Muscle of leg (tissue), 11 donors: ENCODE results near the gene FRY. TPM values are rescaled to one million over a fixed set of nuclear protein-coding genes. Genes with fewer than 3 reads are reported as not detected.

Source experiments
- DNase-seq: peaks from one replicate; pipeline ENCODE4 v3.0.0; 2013
- H3K27ac ChIP-seq: one replicate; pipeline ENCODE4 v1.5.1; 2013; ENCODE audit warnings: mild to moderate bottlenecking, low read length, control low read depth
- H3K27me3 ChIP-seq: one replicate; pipeline ENCODE4 v1.6.1; 2013; ENCODE audit warnings: low read length; ENCODE audit not compliant: control insufficient read depth, insufficient read depth
- H3K36me3 ChIP-seq: one replicate; pipeline ENCODE4 v1.6.1; 2013; ENCODE audit warnings: low read length; ENCODE audit not compliant: control insufficient read depth, insufficient read depth
- H3K4me1 ChIP-seq: one replicate; pipeline ENCODE4 v1.6.1; 2013; ENCODE audit warnings: low read length; ENCODE audit not compliant: control insufficient read depth, insufficient read depth
- H3K4me3 ChIP-seq: one replicate; pipeline ENCODE4 v1.5.1; 2013; ENCODE audit warnings: low read length, control low read depth
- H3K9me3 ChIP-seq: replicated peaks from 2 replicates; pipeline ENCODE4 v1.6.1; 2013; ENCODE audit warnings: low read depth, low read length; ENCODE audit not compliant: control insufficient read depth
- WGBS: methylation state at CpG from one replicate; pipeline ENCODE4 v1.1.5; 2013; ENCODE audit warnings: missing lambda C conversion rate; ENCODE audit not compliant: insufficient coverage; 5-methylcytosine and 5-hydroxymethylcytosine counted together
- polyA plus RNA-seq, 8 donors: library from polyadenylated mRNA; unstranded; fragments of 120-200 nt; gene quantifications; one replicate each; pipeline versions ENCODE4 v1.2.1 to v1.2.3, GENCODE V29; 2013; ENCODE audit warnings: inconsistent platforms in 1 of 8, low replicate concordance in 1 of 8; ENCODE audit not compliant: insufficient read length in 8 of 8, insufficient read depth in 1 of 8
- total RNA-seq: library from RNA; stranded (reverse); fragments of 120-200 nt; gene quantifications from one replicate; pipeline ENCODE4 v1.2.4, GENCODE V29; 2013

FRY gene
- total and polyA plus RNA-seq, 9 donors = 37.7 to 63.5 (median 47.3) TPM

GRCh38 chr13:32136716-32137115 lies 105.1 kb downstream of the FRY start:
- no peak overlapping the region for H3K27ac ChIP-seq
- H3K9me3 ChIP-seq = no peaks in the 10 kb centered on the region
- no peak overlapping the region for H3K4me3 ChIP-seq
- 60% methylated on average over 1 of the region's 2 CpGs for WGBS
- no peaks in the 10 kb centered on the region for H3K27me3 ChIP-seq
- peaks cover 4% of the 10 kb centered on the region for H3K4me1 ChIP-seq
- no peak for DNase-seq
- no peaks in the 10 kb centered on the region for H3K36me3 ChIP-seq

- H3K27ac ChIP-seq = no peak overlapping the region
- H3K27me3 ChIP-seq = no peaks in the 10 kb centered on the region
- no peak overlapping the region for H3K4me3 ChIP-seq
- WGBS = 100% methylated on average over 2 of the region's 5 CpGs
- no peaks in the 10 kb centered on the region for H3K9me3 ChIP-seq
- no peak for DNase-seq
- H3K36me3 ChIP-seq = no peaks in the 10 kb centered on the region
- peaks cover 4% of the 10 kb centered on the region for H3K4me1 ChIP-seq
These were observed 107.7 kb downstream of the FRY start for GRCh38 chr13:32139251-32139650.

- DNase-seq = no peak
- Histone ChIP-seq H3K27ac (no peak overlapping the region), H3K9me3 (no peaks in the 10 kb centered on the region), H3K36me3 (no peaks in the 10 kb centered on the region), H3K27me3 (no peaks in the 10 kb centered on the region), H3K4me1 (peaks cover 4% of the 10 kb centered on the region), H3K4me3 (no peak overlapping the region)
- WGBS = no CpG with 5 or more reads among the region's 2 CpGs
These were observed 108.5 kb downstream of the FRY start for GRCh38 chr13:32140109-32140508.

DNA sequence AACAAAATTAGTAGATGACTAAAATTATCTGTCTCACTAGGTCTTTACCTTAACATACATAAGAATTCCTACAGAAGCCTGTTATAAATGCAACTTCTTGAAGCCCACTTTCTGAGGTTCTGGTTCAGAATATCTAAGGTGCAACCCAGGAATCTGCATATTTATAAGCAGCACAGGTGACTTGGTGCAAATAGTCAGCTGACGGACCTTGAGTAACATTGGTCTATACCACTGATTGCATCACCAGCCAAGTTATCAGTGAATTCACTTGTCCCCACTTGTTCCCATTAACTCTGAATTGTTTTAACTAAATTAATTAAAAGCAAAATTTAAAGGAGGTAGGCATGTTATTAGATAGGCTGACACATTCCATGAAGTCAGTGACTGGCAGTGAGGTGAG lies 109.9 kb downstream of the FRY start:
- H3K27ac ChIP-seq = no peak overlapping the region
- no peaks in the 10 kb centered on the region for H3K9me3 ChIP-seq
- H3K4me1 ChIP-seq = peaks cover 4% of the 10 kb centered on the region
- no peak overlapping the region for H3K4me3 ChIP-seq
- DNase-seq = no peak
- H3K36me3 ChIP-seq = peaks cover 2% of the 10 kb centered on the region
- whole genome bisulfite sequencing = no CpG with 5 or more reads among the region's 1 CpG
- H3K27me3 ChIP-seq = no peaks in the 10 kb centered on the region

DNA sequence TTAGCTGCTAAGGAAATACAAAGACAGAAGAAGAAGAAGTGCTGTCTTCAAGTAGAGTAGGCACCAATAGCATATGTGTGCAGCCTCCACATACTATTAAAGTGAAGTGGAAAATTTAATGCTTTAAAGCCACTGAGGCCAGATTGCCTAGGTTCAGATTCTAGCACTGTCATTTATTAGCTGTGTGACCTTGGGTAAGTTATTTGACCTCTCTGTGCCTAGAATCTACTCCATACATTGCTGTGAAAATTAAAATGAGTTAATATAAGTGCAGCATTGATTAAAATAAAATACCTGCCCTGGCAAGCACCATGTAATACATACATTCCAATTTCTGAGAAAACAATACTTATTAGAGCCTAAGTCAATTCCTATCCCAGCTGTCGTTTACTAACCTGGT lies 110.5 kb downstream of the FRY start:
- Histone ChIP-seq H3K4me1 (no peaks in the 10 kb centered on the region), H3K36me3 (peaks cover 2% of the 10 kb centered on the region), H3K27ac (no peak overlapping the region), H3K27me3 (no peaks in the 10 kb centered on the region), H3K9me3 (no peaks in the 10 kb centered on the region), H3K4me3 (no peak overlapping the region)
- no peak for DNase-seq
- 80% methylated on average over 1 of the region's 1 CpG for WGBS

GRCh38 chr13:32142956-32143375 lies 111.4 kb downstream of the FRY start:
- Histone ChIP-seq H3K4me3 (no peak overlapping the region), H3K4me1 (no peaks in the 10 kb centered on the region), H3K9me3 (no peaks in the 10 kb centered on the region), H3K27me3 (no peaks in the 10 kb centered on the region), H3K36me3 (peaks cover 2% of the 10 kb centered on the region), H3K27ac (no peak overlapping the region)
- DNase-seq = peak; percentile 23

DNA sequence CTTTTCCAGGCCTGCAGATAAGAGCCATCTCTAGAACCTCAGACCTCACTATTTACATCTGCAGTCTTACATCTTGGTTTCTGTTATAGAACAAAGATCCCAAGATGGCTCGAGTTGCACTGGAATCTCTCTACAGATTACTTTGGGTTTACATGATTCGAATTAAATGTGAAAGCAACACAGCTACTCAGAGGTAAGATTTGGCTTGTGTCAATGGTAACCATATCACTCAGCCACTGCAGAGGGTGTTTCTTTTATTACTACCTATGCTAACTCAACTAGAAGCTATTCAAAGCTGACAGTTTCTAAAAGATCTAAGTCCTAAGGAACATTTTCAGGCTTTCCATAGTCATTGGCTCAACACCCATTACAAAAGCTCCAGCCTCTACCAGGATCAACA lies 115.6 kb downstream of the FRY start:
- Histone ChIP-seq H3K4me3 (no peak overlapping the region), H3K4me1 (peaks cover 4% of the 10 kb centered on the region), H3K36me3 (peaks cover 8% of the 10 kb centered on the region), H3K27ac (no peak overlapping the region), H3K27me3 (no peaks in the 10 kb centered on the region), H3K9me3 (no peaks in the 10 kb centered on the region)
- WGBS = no CpG with 5 or more reads among the region's 2 CpGs
- DNase-seq = no peak

DNA sequence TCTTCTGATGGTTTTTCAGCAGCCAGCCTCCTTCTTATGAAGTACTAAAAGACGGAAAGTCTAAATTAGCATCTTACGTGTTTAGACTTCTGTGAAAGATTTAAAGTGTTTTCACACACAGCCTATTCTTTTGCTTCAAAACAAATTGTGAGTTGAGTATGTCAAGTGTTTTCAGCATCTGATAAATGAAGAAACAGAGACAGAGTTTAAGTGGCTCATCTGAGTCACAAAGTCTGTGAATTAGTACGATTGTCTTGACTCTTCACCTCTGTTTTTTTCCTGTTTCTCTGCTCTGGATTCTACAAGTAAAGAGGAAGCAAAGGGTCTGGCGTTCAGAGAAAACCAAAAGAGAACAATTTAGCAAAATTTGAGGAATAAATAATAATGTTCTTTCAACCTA lies 116.4 kb downstream of the FRY start:
- Histone ChIP-seq H3K9me3 (no peaks in the 10 kb centered on the region), H3K36me3 (peaks cover 8% of the 10 kb centered on the region), H3K27ac (no peak overlapping the region), H3K4me3 (no peak overlapping the region), H3K4me1 (peaks cover 4% of the 10 kb centered on the region), H3K27me3 (no peaks in the 10 kb centered on the region)
- no peak for DNase-seq
- WGBS = no CpG with 5 or more reads among the region's 4 CpGs

GRCh38 chr13:32150239-32150638 lies 118.7 kb downstream of the FRY start:
- H3K36me3 ChIP-seq = peaks cover 8% of the 10 kb centered on the region

DNA sequence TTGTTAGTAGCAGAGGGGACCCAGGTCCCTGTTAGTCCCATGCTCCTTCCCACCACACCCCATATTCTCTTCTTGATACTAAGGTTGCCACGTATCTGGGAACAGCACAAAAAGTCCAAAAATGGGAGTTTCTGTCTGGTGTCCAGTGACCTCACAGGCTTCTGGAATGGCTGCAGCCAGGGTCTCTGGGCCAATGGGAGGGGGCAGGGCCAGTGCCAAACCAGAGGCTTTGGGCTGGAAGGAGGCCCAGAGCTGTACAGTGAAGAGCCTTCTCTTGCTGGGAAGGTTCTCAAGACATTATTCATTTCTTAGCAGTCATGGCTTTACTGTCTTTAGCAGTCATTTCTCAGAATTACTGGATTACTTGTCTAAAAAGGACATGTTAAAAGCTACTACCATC lies 119.2 kb downstream of the FRY start:
- no peak overlapping the region for H3K4me3 ChIP-seq
- H3K27me3 ChIP-seq = no peaks in the 10 kb centered on the region
- no peaks in the 10 kb centered on the region for H3K9me3 ChIP-seq
- DNase-seq = peak; percentile 83
- H3K36me3 ChIP-seq = peaks cover 8% of the 10 kb centered on the region
- peak overlapping the region; percentile 11 for H3K27ac ChIP-seq
- H3K4me1 ChIP-seq = peaks cover 4% of the 10 kb centered on the region
- WGBS = 13% methylated on average over 1 of the region's 1 CpG

More at GRCh38 chr13:32150239-32150638, 118.7 kb downstream of the FRY start:
- H3K27me3 ChIP-seq = no peaks in the 10 kb centered on the region
- no peaks in the 10 kb centered on the region for H3K9me3 ChIP-seq
- H3K4me1 ChIP-seq = peaks cover 4% of the 10 kb centered on the region
- H3K27ac ChIP-seq = no peak overlapping the region
- WGBS = no CpG with 5 or more reads among the region's 1 CpG
- peak; percentile 27 for DNase-seq
- no peak overlapping the region for H3K4me3 ChIP-seq

- H3K27me3 ChIP-seq = no peaks in the 10 kb centered on the region
- no peak overlapping the region for H3K27ac ChIP-seq
- H3K4me3 ChIP-seq = no peak overlapping the region
- WGBS = no CpG with 5 or more reads among the region's 5 CpGs
- no peak for DNase-seq
- peaks cover 5% of the 10 kb centered on the region for H3K36me3 ChIP-seq
- H3K9me3 ChIP-seq = no peaks in the 10 kb centered on the region
- peaks cover 4% of the 10 kb centered on the region for H3K4me1 ChIP-seq
These were observed 119.7 kb downstream of the FRY start for GRCh38 chr13:32151240-32151639.
